HepG2 (cell line): ENCODE results near the gene CLIC4. TPM values are rescaled to one million over a fixed set of nuclear protein-coding genes. Genes with fewer than 3 reads are reported as not detected.

Experiments used
- CCAR2 ChIP-seq: fragments of 200-400 bp; formaldehyde crosslinking; optimal IDR thresholded peaks from 2 replicates; pipeline ENCODE3; 2018; ENCODE audit warnings: low read depth, mild to moderate bottlenecking, low read length, moderate library complexity
- ETV5 ChIP-seq: IDR thresholded peaks from 2 replicates; pipeline ENCODE4 v1.6.1; 2018; ENCODE audit warnings: missing biosample characterization, missing genetic modification reagents, inconsistent platforms, borderline replicate concordance
- FUBP1 ChIP-seq: sonication (generic); formaldehyde crosslinking; IDR thresholded peaks from 2 replicates; pipeline ENCODE4 v1.5.1; 2020; ENCODE audit warnings: missing genetic modification reagents, mild to moderate bottlenecking, borderline replicate concordance
- HOXA3 ChIP-seq: sonication (generic); formaldehyde crosslinking; IDR thresholded peaks from 2 replicates; pipeline ENCODE4 v1.5.0; 2020; ENCODE audit warnings: missing genetic modification reagents
- MBD4 ChIP-seq: IDR thresholded peaks from 2 replicates; pipeline ENCODE4 v1.6.1; 2012; ENCODE audit warnings: low read length, inconsistent platforms, borderline replicate concordance
- RCOR2 ChIP-seq: IDR thresholded peaks from 2 replicates; pipeline ENCODE4 v1.6.1; 2016; ENCODE audit warnings: missing biosample characterization, missing genetic modification reagents
- SP5 ChIP-seq: IDR thresholded peaks from 2 replicates; pipeline ENCODE4 v1.6.1; 2016; ENCODE audit warnings: low read depth, borderline replicate concordance
- SSRP1 ChIP-seq: IDR thresholded peaks from 2 replicates; pipeline ENCODE4 v1.6.1; 2016; ENCODE audit warnings: control low read depth
- THRA ChIP-seq: sonication (generic); formaldehyde crosslinking; IDR thresholded peaks from 2 replicates; pipeline ENCODE4 v1.4.0; 2020; ENCODE audit warnings: missing genetic modification reagents, borderline replicate concordance
- ZNF263 ChIP-seq: sonication (generic); formaldehyde crosslinking; IDR thresholded peaks from 2 replicates; pipeline ENCODE4 v1.4.0; 2020; ENCODE audit warnings: missing genetic modification reagents
- ZNF274 ChIP-seq: sonication (generic); formaldehyde crosslinking; IDR thresholded peaks from 2 replicates; pipeline ENCODE4 v1.5.1; 2020; ENCODE audit warnings: mild to moderate bottlenecking, missing genetic modification reagents
- ZNF282 ChIP-seq: fragments of 450-650 bp; IDR thresholded peaks from 2 replicates; pipeline ENCODE4 v1.6.1; 2018; ENCODE audit not compliant: partially characterized antibody
- ZNF496 ChIP-seq: sonication (generic); formaldehyde crosslinking; IDR thresholded peaks from 2 replicates; pipeline ENCODE4 v1.8.1; 2023; ENCODE audit warnings: mild to moderate bottlenecking, moderate library complexity, missing genetic modification reagents; ENCODE audit not compliant: insufficient replicate concordance
- ZNF513 ChIP-seq: sonication (generic); formaldehyde crosslinking; conservative IDR thresholded peaks from 2 replicates; pipeline ENCODE4 v1.5.0; 2020; ENCODE audit warnings: missing genetic modification reagents
- ZNF616 ChIP-seq: sonication (generic); formaldehyde crosslinking; IDR thresholded peaks from 2 replicates; pipeline ENCODE4 v1.5.0; 2020; ENCODE audit warnings: low read depth, mild to moderate bottlenecking, missing genetic modification reagents
- ZSCAN12 ChIP-seq: sonication (generic); formaldehyde crosslinking; IDR thresholded peaks from 2 replicates; pipeline ENCODE4 v1.9.0; 2021; ENCODE audit warnings: mild to moderate bottlenecking, missing genetic modification reagents
- polyA plus RNA-seq, 8 experiments: library from polyadenylated mRNA; depleted of rRNA in 3 of 8; stranded (reverse) in 7 of 8; unstranded in 1 of 8; fragments of >200 nt; fragmentation: Illumina TruSeq in 4 of 8; extraction: Trizol in 4 of 8; gene quantifications; 2 replicates each; pipeline versions ENCODE4 v1.2.1 to v1.2.3, GENCODE V29; 2011 to 2016; ENCODE audit warnings: low read depth in 4 of 8, missing spikeins in 1 of 8, mixed read lengths in 1 of 8; ENCODE audit not compliant: insufficient read depth in 1 of 8
- total RNA-seq, 5 experiments: library from RNA; depleted of rRNA; stranded (reverse); fragments of >200 nt; fragmentation: Illumina TruSeq; extraction: Trizol; gene quantifications; 2 replicates each; pipeline ENCODE4 v1.2.3, GENCODE V29; 2016; ENCODE audit warnings: low read depth in 1 of 5
- TF ChIP-seq, protein P1 (sequence below): IDR thresholded peaks from 2 replicates; pipeline ENCODE4 v1.6.1; 2016; ENCODE audit warnings: missing compliant biosample characterization, missing genetic modification reagents, borderline replicate concordance
- TF ChIP-seq, protein P2 (sequence below): sonication (generic); formaldehyde crosslinking; IDR thresholded peaks from 2 replicates; pipeline ENCODE4 v1.8.1; 2023; ENCODE audit warnings: mild to moderate bottlenecking, moderate library complexity, missing genetic modification reagents
- TF ChIP-seq, protein P3 (sequence below): sonication (generic); formaldehyde crosslinking; IDR thresholded peaks from 2 replicates; pipeline ENCODE4 v1.5.1; 2020; ENCODE audit warnings: missing genetic modification reagents, mild to moderate bottlenecking, borderline replicate concordance

CLIC4 gene
- total and polyA plus RNA-seq, 2 of the 13 experiments (the other 11 are each of a cell fraction or from before 2014, with no cell fraction given): 23.3 to 77.4 TPM

GRCh38 chr1:24725209-24725651 is 20.0 kb upstream of the CLIC4 start (continued):
- no peak for TF ChIP-seq FUBP1 (CRISPR knock-in tag)
- TF ChIP-seq, protein P1, sequence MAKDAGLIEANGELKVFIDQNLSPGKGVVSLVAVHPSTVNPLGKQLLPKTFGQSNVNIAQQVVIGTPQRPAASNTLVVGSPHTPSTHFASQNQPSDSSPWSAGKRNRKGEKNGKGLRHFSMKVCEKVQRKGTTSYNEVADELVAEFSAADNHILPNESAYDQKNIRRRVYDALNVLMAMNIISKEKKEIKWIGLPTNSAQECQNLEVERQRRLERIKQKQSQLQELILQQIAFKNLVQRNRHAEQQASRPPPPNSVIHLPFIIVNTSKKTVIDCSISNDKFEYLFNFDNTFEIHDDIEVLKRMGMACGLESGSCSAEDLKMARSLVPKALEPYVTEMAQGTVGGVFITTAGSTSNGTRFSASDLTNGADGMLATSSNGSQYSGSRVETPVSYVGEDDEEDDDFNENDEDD (CRISPR knock-in tag): peak; percentile 46; the same call in 1 of the 2 replicates
- TF ChIP-seq CCAR2: peak; percentile 2
- 0 out of 2 replicates have a peak, but pooled peaks have one; percentile 38 for TF ChIP-seq MBD4
- TF ChIP-seq ZNF513 (CRISPR knock-in tag): no peak
- TF ChIP-seq SSRP1 (CRISPR knock-in tag): 0 out of 2 replicates have a peak, but pooled peaks have one; percentile 16
- TF ChIP-seq ZNF274 (CRISPR knock-in tag): 0 out of 2 replicates have a peak, but pooled peaks have one; percentile 38
- TF ChIP-seq, protein P2, sequence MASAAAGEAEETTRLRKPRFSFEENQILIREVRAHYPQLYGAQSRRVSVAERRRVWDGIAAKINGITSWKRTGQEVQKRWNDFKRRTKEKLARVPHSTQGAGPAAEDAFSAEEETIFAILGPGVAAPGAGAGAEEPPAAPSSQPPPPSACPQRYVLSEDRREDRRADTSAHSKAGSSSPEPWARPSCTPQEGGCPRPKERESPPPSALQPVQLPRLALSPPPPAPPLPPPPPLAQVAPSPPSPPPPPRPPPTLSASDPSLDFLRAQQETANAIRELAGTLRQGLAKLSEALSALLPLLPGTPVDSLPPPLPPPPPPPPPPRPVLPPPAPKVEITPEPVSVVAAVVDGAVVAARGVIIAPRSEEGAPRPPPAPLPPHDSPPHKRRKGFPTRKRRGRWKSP (CRISPR knock-in tag): 0 out of 2 replicates have a peak, but pooled peaks have one; percentile 68
- TF ChIP-seq SP5 (CRISPR knock-in tag): 0 out of 2 replicates have a peak, but pooled peaks have one; percentile 14
- TF ChIP-seq, protein P3, sequence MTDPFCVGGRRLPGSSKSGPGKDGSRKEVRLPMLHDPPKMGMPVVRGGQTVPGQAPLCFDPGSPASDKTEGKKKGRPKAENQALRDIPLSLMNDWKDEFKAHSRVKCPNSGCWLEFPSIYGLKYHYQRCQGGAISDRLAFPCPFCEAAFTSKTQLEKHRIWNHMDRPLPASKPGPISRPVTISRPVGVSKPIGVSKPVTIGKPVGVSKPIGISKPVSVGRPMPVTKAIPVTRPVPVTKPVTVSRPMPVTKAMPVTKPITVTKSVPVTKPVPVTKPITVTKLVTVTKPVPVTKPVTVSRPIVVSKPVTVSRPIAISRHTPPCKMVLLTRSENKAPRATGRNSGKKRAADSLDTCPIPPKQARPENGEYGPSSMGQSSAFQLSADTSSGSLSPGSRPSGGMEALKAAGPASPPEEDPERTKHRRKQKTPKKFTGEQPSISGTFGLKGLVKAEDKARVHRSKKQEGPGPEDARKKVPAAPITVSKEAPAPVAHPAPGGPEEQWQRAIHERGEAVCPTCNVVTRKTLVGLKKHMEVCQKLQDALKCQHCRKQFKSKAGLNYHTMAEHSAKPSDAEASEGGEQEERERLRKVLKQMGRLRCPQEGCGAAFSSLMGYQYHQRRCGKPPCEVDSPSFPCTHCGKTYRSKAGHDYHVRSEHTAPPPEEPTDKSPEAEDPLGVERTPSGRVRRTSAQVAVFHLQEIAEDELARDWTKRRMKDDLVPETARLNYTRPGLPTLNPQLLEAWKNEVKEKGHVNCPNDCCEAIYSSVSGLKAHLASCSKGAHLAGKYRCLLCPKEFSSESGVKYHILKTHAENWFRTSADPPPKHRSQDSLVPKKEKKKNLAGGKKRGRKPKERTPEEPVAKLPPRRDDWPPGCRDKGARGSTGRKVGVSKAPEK (CRISPR knock-in tag): peak; percentile 41; the same call in 1 of the 2 replicates
- no peak for TF ChIP-seq ZNF282
- no peak for TF ChIP-seq ZNF616 (CRISPR knock-in tag)
- 0 out of 2 replicates have a peak, but pooled peaks have one; percentile 41 for TF ChIP-seq ZSCAN12 (CRISPR knock-in tag)
- no peak for TF ChIP-seq THRA
- no peak for TF ChIP-seq ZNF496 (CRISPR knock-in tag)
- TF ChIP-seq HOXA3 (CRISPR knock-in tag): peak; percentile 35; the same call in 1 of the 2 replicates
- peak; percentile 92 for TF ChIP-seq RCOR2 (CRISPR knock-in tag)
- TF ChIP-seq ZNF263: peak; percentile 16
- TF ChIP-seq ETV5: peak; percentile 88
